Suprapubic skin (tissue), 4 donors: ENCODE data around the gene MST1R. TPM values are rescaled to one million over a fixed set of nuclear protein-coding genes. Genes with fewer than 3 reads are reported as not detected.

ENCODE experiments used
- DNase-seq, 2 donors: peaks; one replicate each; pipeline ENCODE4 v3.0.0-alpha.2; 2019; ENCODE audit warnings: low spot score in 2 of 2
- H3K27ac ChIP-seq: fragments of 200-600 bp; sonication (generic); one replicate; pipeline ENCODE4 v1.5.1; 2019
- H3K27me3 ChIP-seq: fragments of 200-600 bp; sonication (generic); one replicate; pipeline ENCODE4 v1.5.1; 2019
- H3K36me3 ChIP-seq: fragments of 200-600 bp; sonication (generic); one replicate; pipeline ENCODE4 v1.5.1; 2019
- H3K4me1 ChIP-seq: fragments of 200-600 bp; sonication (generic); one replicate; pipeline ENCODE4 v1.5.1; 2019
- H3K4me3 ChIP-seq: fragments of 200-600 bp; sonication (generic); one replicate; pipeline ENCODE4 v1.5.1; 2019; ENCODE audit warnings: mild to moderate bottlenecking
- H3K9me3 ChIP-seq: fragments of 200-600 bp; sonication (generic); one replicate; pipeline ENCODE4 v1.5.1; 2019
- EP300 ChIP-seq: sonication (generic); formaldehyde crosslinking; IDR thresholded peaks from one replicate; pipeline ENCODE4 v1.6.1; 2017; ENCODE audit warnings: antibody characterized with exemption
- POLR2A ChIP-seq, 2 donors: fragments of 450-650 bp; IDR thresholded peaks; one replicate each; pipeline ENCODE4 v1.6.1; 2017; ENCODE audit warnings: antibody characterized with exemption in 2 of 2, mild to moderate bottlenecking in 2 of 2, moderate library complexity in 2 of 2
- POLR2AphosphoS5 ChIP-seq, 3 donors: sonication (generic); formaldehyde crosslinking; IDR thresholded peaks; one replicate each; pipeline ENCODE4 v1.6.1; 2017; ENCODE audit warnings: antibody characterized with exemption in 3 of 3
- WGBS: methylation state at CpG from one replicate; pipeline ENCODE4 v1.1.5; 2018; 5-methylcytosine and 5-hydroxymethylcytosine counted together
- total RNA-seq, 4 donors: library from RNA; depleted of rRNA; stranded (reverse); fragments of >200 nt; gene quantifications; one replicate each; pipeline ENCODE4 v1.1.0, GENCODE V29; 2016
- TF ChIP-seq, protein P1 (sequence below), 2 donors: fragments of 200-600 bp in 1 of 2; fragments of 450-650 bp in 1 of 2; sonication (generic) in 1 of 2; IDR thresholded peaks; one replicate each; pipeline ENCODE4 v1.5.1; 2016 to 2019; ENCODE audit warnings: antibody characterized with exemption in 2 of 2, mild to moderate bottlenecking in 1 of 2, moderate library complexity in 1 of 2

The MST1R gene
- total RNA-seq, 4 donors from 2014 or later: 37.7 to 129 (median 53.8) TPM

DNA sequence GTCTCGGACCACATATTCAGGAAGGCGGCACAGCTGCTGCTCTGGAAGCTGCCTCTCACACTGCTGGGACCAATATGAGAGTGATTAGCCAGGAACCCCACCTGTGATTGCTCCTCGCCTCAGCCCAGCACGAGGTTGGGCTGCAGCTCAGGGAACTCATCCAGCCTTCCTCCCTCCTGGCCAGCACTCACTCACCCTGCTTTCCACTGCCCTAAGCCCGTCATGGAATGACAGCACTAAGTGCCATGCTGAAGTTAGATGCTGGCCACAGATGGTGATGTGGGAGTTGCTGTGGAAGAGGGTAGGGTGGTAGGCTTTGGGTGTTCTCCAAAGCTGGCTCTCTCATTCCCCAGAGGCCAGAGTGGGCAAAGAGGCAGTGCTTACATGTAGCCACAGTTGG lies 7.3 kb downstream of the MST1R start:
- Histone ChIP-seq H3K27me3 (no peaks in the 10 kb centered on the region), H3K27ac (no peak overlapping the region), H3K4me1 (peaks cover 18% of the 10 kb centered on the region), H3K9me3 (no peaks in the 10 kb centered on the region), H3K4me3 (no peak overlapping the region), H3K36me3 (peaks cover 23% of the 10 kb centered on the region)
- no peak for DNase-seq
- TF ChIP-seq, protein P1, sequence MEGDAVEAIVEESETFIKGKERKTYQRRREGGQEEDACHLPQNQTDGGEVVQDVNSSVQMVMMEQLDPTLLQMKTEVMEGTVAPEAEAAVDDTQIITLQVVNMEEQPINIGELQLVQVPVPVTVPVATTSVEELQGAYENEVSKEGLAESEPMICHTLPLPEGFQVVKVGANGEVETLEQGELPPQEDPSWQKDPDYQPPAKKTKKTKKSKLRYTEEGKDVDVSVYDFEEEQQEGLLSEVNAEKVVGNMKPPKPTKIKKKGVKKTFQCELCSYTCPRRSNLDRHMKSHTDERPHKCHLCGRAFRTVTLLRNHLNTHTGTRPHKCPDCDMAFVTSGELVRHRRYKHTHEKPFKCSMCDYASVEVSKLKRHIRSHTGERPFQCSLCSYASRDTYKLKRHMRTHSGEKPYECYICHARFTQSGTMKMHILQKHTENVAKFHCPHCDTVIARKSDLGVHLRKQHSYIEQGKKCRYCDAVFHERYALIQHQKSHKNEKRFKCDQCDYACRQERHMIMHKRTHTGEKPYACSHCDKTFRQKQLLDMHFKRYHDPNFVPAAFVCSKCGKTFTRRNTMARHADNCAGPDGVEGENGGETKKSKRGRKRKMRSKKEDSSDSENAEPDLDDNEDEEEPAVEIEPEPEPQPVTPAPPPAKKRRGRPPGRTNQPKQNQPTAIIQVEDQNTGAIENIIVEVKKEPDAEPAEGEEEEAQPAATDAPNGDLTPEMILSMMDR (IDR thresholded peaks at IDR 0.05): no peak
- no peak for TF ChIP-seq POLR2AphosphoS5 (IDR thresholded peaks at IDR 0.05)
- TF ChIP-seq EP300: no peak
- no peak for TF ChIP-seq POLR2A (IDR thresholded peaks at IDR 0.05)
- WGBS: 62% methylated on average over 4 of the region's 5 CpGs

DNA sequence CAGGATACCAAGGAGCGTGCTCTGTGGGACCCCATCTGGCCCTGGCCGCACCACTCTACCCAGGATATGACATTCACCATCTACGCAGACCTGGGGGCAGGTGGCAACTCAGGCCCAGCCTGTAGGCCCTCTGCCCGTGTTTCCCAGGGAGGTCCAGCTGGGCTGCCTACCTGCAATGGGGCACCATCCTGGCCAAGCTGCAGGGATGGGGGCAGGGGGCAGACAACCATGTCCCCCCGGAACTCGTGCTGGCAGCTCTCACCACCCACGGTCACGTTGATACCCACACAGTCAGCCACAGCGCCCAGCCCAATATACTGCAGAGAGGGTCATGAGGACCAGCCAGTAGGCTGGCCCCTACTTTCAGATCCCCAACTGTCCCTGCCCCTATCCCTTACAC lies 7.9 kb downstream of the MST1R start:
- Histone ChIP-seq H3K9me3 (no peaks in the 10 kb centered on the region), H3K4me3 (no peak overlapping the region), H3K4me1 (peaks cover 13% of the 10 kb centered on the region), H3K27me3 (no peaks in the 10 kb centered on the region), H3K36me3 (peaks cover 27% of the 10 kb centered on the region), H3K27ac (no peak overlapping the region)
- WGBS: 83% methylated on average over 3 of the region's 9 CpGs
- no peak for TF ChIP-seq POLR2A (IDR thresholded peaks at IDR 0.05)
- no peak for TF ChIP-seq POLR2AphosphoS5 (IDR thresholded peaks at IDR 0.05)
- no peak for DNase-seq

DNA sequence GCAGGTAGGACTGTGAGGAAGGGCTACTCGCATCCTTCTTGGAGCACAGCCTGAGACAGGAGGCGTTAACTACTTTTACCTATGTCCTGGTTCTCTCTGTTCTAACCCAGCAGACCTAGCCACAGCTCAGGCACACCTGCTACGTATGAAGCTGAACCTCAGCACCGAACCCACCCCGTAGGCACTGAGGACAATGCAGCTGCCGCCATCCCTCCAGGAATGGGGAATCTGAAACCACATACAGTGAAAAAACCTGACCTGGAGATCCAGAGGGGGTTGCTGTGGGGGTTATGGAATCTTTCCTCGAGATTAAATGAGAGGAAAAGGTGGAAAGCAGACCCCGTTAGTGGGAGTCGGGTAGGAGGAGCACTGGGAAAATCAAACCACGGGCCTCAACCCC lies 14.4 kb downstream of the MST1R start:
- Histone ChIP-seq H3K4me3 (no peak overlapping the region), H3K27me3 (no peaks in the 10 kb centered on the region), H3K4me1 (no peaks in the 10 kb centered on the region), H3K27ac (no peak overlapping the region), H3K9me3 (no peaks in the 10 kb centered on the region), H3K36me3 (peaks cover 17% of the 10 kb centered on the region)
- WGBS: 85% methylated on average over 10 of the region's 10 CpGs
- no peak for DNase-seq
- TF ChIP-seq EP300: no peak
- TF ChIP-seq POLR2AphosphoS5 (IDR thresholded peaks at IDR 0.05): no peak
- TF ChIP-seq, protein P1 (IDR thresholded peaks at IDR 0.05): no peak
- TF ChIP-seq POLR2A (IDR thresholded peaks at IDR 0.05): no peak

DNA sequence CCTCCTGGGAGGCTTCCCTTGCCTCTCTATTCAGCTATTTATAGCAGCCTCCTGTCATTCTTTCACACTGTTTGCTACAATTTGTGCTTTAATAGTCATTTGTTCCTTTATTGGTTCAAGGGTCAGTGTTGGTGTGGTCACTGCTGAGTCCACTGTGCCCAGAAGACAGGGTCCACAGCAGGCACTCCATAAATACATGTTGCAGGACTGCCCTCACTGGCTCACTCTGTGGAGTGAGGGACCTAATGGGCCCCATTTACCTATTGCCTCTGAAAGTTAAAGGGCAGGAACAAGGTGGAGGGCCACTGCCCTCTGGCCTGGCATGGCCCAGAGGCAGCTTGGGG lies 16.8 kb downstream of the MST1R start:
- H3K4me3 ChIP-seq: no peak overlapping the region
- peaks cover 17% of the 10 kb centered on the region for H3K36me3 ChIP-seq
- H3K27me3 ChIP-seq: no peaks in the 10 kb centered on the region
- H3K27ac ChIP-seq: no peak overlapping the region
- DNase-seq: no peak
- TF ChIP-seq, protein P1 (IDR thresholded peaks at IDR 0.05): no peak
- TF ChIP-seq POLR2A (IDR thresholded peaks at IDR 0.05): no peak
- no peak for TF ChIP-seq EP300
- TF ChIP-seq POLR2AphosphoS5 (IDR thresholded peaks at IDR 0.05): no peak
- no peaks in the 10 kb centered on the region for H3K9me3 ChIP-seq
- H3K4me1 ChIP-seq: no peaks in the 10 kb centered on the region

DNA sequence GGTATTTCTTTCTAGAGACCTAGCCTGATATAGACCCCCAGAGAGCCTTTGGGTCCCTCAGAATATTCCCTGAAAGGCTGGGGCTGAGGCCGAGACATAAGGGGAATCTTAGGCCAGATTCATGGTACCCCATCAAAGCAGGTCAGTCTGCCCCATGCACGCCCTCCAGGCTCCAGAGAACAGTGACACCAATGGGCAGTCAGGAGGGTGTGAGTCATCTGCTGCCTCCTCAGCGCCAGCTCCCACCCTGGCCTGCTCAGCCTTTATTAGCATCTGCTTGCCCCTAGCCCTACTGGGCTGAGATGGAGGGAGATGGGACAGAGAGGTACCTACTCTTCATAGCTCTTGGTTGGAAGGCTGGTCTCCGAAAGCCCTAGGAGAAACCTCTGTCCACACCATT lies 19.7 kb downstream of the MST1R start:
- no peaks in the 10 kb centered on the region for H3K27me3 ChIP-seq
- 100% methylated on average over 2 of the region's 4 CpGs for WGBS
- H3K36me3 ChIP-seq: peaks cover 4% of the 10 kb centered on the region
- H3K4me1 ChIP-seq: no peaks in the 10 kb centered on the region
- H3K27ac ChIP-seq: no peak overlapping the region
- DNase-seq: no peak
- TF ChIP-seq, protein P1 (IDR thresholded peaks at IDR 0.05): no peak
- TF ChIP-seq POLR2A (IDR thresholded peaks at IDR 0.05): no peak
- no peak for TF ChIP-seq EP300
- no peak overlapping the region for H3K4me3 ChIP-seq
- H3K9me3 ChIP-seq: no peaks in the 10 kb centered on the region

DNA sequence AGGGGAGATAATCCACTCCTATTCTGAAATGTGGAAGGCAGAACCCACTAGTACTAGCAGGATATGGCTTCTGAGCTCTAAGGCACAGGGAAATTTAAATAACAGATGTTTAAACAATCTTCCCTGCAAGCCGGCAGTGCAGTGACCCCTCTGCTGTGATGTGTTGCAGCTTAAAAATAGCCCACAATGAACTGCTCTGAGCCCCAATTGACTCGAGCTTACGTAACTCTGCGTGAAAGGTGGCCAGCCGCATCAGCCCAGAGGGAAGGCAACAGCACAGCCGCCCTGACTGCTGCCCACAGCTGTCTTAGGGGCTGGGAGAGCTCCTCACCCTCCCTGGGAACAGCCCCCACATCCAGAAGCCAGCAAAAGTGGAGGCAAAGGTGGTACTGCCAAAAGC lies 21.5 kb downstream of the MST1R start:
- 20% methylated on average over 6 of the region's 6 CpGs for WGBS
- H3K4me3 ChIP-seq: no peak overlapping the region
- DNase-seq: no peak

More for the DNA sequence above, 21.5 kb downstream of the MST1R start:
- Histone ChIP-seq H3K9me3 (no peaks in the 10 kb centered on the region), H3K27ac (no peak overlapping the region), H3K27me3 (no peaks in the 10 kb centered on the region), H3K36me3 (peaks cover 3% of the 10 kb centered on the region), H3K4me1 (no peaks in the 10 kb centered on the region)
- TF ChIP-seq, protein P1 (IDR thresholded peaks at IDR 0.05): no peak
- TF ChIP-seq EP300: no peak
- no peak for TF ChIP-seq POLR2A (IDR thresholded peaks at IDR 0.05)
- TF ChIP-seq POLR2AphosphoS5 (IDR thresholded peaks at IDR 0.05): no peak
